Colonic mucosa (tissue), 4 donors: ENCODE measurements around the gene ST7. TPM values are rescaled to one million over a fixed set of nuclear protein-coding genes. Genes with fewer than 3 reads are reported as not detected.

ENCODE experiments used
- DNase-seq: peaks from one replicate; pipeline ENCODE4 v3.0.0-alpha.2; 2020
- H3K27ac ChIP-seq: fragments of 200-600 bp; one replicate; pipeline ENCODE4 v1.8.0; 2021
- H3K27me3 ChIP-seq: fragments of 200-600 bp; one replicate; pipeline ENCODE4 v1.8.0; 2021
- H3K36me3 ChIP-seq: fragments of 200-600 bp; one replicate; pipeline ENCODE4 v1.8.0; 2021
- H3K4me1 ChIP-seq: fragments of 200-600 bp; one replicate; pipeline ENCODE4 v1.8.0; 2021; ENCODE audit warnings: mild to moderate bottlenecking
- H3K4me3 ChIP-seq: fragments of 200-600 bp; one replicate; pipeline ENCODE4 v1.8.0; 2021
- H3K9ac ChIP-seq, 2 donors: one replicate each; pipeline ENCODE4 v1.7.0; 2013; ENCODE audit warnings: control low read depth in 2 of 2, low read depth in 2 of 2, low read length in 2 of 2
- H3K9me3 ChIP-seq: fragments of 200-600 bp; one replicate; pipeline ENCODE4 v1.8.0; 2021
- intact Hi-C: fragments of 100-400 bp; cut with DNase I; formaldehyde crosslinking; loops from one replicate; pipeline ENCODE4 v1.14.1; 2022
- total RNA-seq, 2 donors: library from RNA; stranded (reverse); fragmentation: NEBNext Ultra II Directional in 1 of 2; extraction: Animal tissue kit (Norgen Biotek cat#: 25700) in 1 of 2; gene quantifications; one replicate each; pipeline ENCODE4 v1.2.1, GENCODE V29; 2021
- TF ChIP-seq, protein P1 (sequence below): fragments of 200-600 bp; IDR thresholded peaks from one replicate; pipeline ENCODE4 v1.8.0; 2022; ENCODE audit warnings: antibody characterized with exemption, mild to moderate bottlenecking
- donor health status: healthy.
- donor health status: DM: no; HTN: no; CAD: no.
- donor health status: DM: no; HTN: no; CAD: no.

The ST7 gene
- total RNA-seq, 2 donors from 2014 or later, result 10.6 to 12.2 TPM

DNA sequence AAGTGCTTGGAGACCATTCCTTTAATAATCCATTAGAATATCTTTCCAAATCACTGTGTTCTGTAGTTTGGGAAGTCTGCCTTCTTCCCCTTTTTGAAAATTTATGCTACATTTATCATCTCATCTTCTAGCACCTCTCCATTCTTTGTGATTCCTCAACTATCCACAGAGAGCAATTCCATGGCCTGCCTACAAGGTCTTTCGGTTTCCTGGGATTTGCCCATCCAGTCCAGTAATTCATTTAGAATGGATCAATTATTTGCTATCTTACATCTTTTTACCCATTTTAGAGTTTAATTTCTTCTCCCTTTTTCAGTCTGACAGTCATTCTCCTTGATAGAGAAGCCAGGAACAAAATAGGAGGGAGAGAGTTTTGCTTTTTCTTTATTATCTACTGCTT, 179.8 kb downstream of the ST7 start:
- intact Hi-C loops, result no loop called here
- no peak for DNase-seq
- Histone ChIP-seq H3K27me3 (no peaks in the 10 kb centered on the region), H3K9me3 (no peaks in the 10 kb centered on the region), H3K36me3 (no peaks in the 10 kb centered on the region), H3K4me3 (no peak overlapping the region), H3K4me1 (no peaks in the 10 kb centered on the region), H3K9ac (no peak overlapping the region), H3K27ac (no peak overlapping the region)
- TF ChIP-seq, protein P1, sequence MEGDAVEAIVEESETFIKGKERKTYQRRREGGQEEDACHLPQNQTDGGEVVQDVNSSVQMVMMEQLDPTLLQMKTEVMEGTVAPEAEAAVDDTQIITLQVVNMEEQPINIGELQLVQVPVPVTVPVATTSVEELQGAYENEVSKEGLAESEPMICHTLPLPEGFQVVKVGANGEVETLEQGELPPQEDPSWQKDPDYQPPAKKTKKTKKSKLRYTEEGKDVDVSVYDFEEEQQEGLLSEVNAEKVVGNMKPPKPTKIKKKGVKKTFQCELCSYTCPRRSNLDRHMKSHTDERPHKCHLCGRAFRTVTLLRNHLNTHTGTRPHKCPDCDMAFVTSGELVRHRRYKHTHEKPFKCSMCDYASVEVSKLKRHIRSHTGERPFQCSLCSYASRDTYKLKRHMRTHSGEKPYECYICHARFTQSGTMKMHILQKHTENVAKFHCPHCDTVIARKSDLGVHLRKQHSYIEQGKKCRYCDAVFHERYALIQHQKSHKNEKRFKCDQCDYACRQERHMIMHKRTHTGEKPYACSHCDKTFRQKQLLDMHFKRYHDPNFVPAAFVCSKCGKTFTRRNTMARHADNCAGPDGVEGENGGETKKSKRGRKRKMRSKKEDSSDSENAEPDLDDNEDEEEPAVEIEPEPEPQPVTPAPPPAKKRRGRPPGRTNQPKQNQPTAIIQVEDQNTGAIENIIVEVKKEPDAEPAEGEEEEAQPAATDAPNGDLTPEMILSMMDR, result no peak

DNA sequence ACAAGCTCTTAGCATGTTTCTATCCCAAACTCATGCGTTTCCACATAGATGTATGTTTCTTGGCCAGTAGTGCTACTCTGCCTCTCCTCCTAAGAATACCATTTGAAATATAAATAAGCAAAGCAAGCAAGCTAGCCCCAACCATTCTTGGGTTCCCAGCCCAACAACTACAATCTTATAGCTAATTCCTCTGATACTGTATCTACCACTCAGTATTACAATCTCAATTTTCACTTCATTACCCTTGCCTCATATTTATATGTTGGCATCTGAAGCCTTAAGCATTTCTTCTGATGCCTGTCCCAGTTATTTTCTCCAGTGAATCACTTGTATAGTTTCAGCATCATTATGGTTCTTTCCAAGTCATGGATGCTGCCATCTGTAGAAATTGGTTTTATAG, 181.1 kb downstream of the ST7 start:
- H3K27ac ChIP-seq, result no peak overlapping the region
- H3K4me1 ChIP-seq, result no peaks in the 10 kb centered on the region
- no peak overlapping the region for H3K9ac ChIP-seq
- no peaks in the 10 kb centered on the region for H3K36me3 ChIP-seq
- no peaks in the 10 kb centered on the region for H3K27me3 ChIP-seq
- no peaks in the 10 kb centered on the region for H3K9me3 ChIP-seq
- intact Hi-C loops, result no loop called here
- no peak overlapping the region for H3K4me3 ChIP-seq
- TF ChIP-seq, protein P1, result no peak
- DNase-seq, result no peak

DNA sequence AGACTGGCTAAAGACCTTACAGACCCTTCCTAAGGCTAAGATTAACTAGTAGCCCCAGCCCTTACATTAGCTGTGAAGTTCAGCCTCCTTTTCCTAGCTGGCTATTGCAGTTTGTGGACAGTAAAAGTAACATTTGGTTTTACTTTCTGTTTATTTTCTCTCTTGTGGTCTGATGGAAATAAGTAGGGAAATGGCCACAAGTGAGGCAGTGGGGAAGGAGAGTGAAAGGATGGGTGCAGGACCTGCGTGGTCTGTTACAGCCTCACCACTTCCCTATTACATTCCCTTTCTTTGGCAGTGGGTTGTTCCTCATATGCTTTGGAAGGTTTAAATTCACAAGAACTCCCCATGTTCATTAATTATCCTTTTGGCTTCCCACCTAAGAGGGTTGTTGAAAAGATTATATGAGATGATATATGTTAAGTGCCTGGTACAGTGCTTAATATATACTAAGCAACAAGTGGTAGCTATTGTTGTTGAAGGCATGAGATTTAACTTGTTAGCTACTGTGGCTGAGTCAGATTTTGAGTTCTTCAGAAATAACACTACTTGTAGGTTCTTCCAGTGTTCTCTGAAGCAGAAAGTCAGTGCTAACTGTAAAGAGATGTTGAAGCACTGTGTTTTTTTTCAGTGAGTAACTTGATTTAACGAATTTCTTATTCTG, 181.7 kb downstream of the ST7 start:
- Histone ChIP-seq H3K9ac (no peak overlapping the region), H3K36me3 (no peaks in the 10 kb centered on the region), H3K9me3 (no peaks in the 10 kb centered on the region), H3K4me1 (no peaks in the 10 kb centered on the region), H3K27ac (no peak overlapping the region), H3K27me3 (no peaks in the 10 kb centered on the region), H3K4me3 (no peak overlapping the region)
- intact Hi-C loops, result no loop called here
- TF ChIP-seq, protein P1, result no peak
- no peak for DNase-seq

DNA sequence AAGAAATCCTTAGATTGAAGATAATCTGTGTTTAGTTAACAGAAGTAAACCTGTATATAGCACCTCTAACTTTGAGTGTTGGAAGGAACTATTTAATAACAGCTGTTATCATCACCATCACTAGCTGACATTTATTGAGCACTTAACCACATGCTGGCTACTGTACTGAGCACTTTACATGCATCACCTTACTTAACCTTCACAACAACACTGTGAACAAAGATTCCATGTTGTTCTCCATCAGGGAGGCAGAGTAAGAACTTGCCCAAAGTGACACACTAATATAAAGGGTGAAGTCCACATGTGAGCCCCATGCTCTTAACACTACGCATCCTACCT, 182.2 kb downstream of the ST7 start:
- DNase-seq, result no peak
- intact Hi-C loops, result no loop called here

DNA sequence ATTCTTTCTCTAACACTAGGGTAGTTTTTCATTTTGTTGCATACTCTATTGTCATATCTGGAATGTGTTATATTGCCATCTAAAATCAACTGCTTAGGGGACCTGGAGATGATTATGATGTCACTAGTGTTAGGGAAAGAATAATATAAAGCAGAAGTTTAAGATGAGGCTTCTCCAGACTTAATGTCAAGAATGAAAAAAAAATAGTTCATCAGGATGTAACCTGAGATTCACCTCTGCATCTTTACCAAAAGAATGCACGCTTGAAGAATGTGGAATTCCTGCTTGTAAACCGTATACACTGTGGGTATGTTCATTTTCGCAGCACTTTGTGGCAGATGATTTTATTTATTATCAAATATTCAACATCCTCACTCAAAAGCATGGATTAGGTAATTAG, 184.6 kb downstream of the ST7 start:
- Histone ChIP-seq H3K36me3 (no peaks in the 10 kb centered on the region), H3K9me3 (no peaks in the 10 kb centered on the region), H3K27me3 (no peaks in the 10 kb centered on the region), H3K4me3 (no peak overlapping the region), H3K9ac (no peak overlapping the region), H3K4me1 (no peaks in the 10 kb centered on the region), H3K27ac (no peak overlapping the region)
- DNase-seq, result no peak
- intact Hi-C loops, result no loop called here
- TF ChIP-seq, protein P1, result no peak

More for the DNA sequence above, 182.2 kb downstream of the ST7 start:
- Histone ChIP-seq H3K27ac (no peak overlapping the region), H3K4me3 (no peak overlapping the region), H3K9ac (no peak overlapping the region), H3K27me3 (no peaks in the 10 kb centered on the region), H3K9me3 (no peaks in the 10 kb centered on the region), H3K4me1 (no peaks in the 10 kb centered on the region), H3K36me3 (no peaks in the 10 kb centered on the region)
- TF ChIP-seq, protein P1, result no peak
